Spleen (tissue), 7 donors: Measurements from ENCODE around the gene SLC22A2.

ENCODE experiments used
- CTCF ChIP-seq, 11 experiments: fragments of 200-600 bp in 7 of 11; fragments of 450-650 bp in 4 of 11; sonication (generic) in 4 of 11; IDR thresholded peaks in 8 of 11; conservative IDR thresholded peaks in 3 of 11; 1 replicate in 7 of 11; 2 replicates in 4 of 11; pipeline versions ENCODE4 v1.4.0 to v1.8.0; 2016 to 2021; ENCODE audit warnings: antibody characterized with exemption in 11 of 11, inconsistent platforms in 4 of 11, mild to moderate bottlenecking in 1 of 11
- POLR2A ChIP-seq, 3 donors: fragments of 450-650 bp; IDR thresholded peaks; one replicate each; pipeline ENCODE4 v1.5.1; 2017; ENCODE audit warnings: antibody characterized with exemption in 3 of 3, mild to moderate bottlenecking in 1 of 3
- POLR2AphosphoS5 ChIP-seq, 3 donors: sonication (generic); formaldehyde crosslinking; IDR thresholded peaks; one replicate each; pipeline ENCODE4 v1.5.1; 2017; ENCODE audit warnings: antibody characterized with exemption in 3 of 3
- donor health status: DM: no; HTN: no; CAD: no; lungs with moderate emphysema.
- donor health status: DM: no; HTN: no; CAD: no.
- donor health status: DM: no; HTN: no; CAD: no.

DNA sequence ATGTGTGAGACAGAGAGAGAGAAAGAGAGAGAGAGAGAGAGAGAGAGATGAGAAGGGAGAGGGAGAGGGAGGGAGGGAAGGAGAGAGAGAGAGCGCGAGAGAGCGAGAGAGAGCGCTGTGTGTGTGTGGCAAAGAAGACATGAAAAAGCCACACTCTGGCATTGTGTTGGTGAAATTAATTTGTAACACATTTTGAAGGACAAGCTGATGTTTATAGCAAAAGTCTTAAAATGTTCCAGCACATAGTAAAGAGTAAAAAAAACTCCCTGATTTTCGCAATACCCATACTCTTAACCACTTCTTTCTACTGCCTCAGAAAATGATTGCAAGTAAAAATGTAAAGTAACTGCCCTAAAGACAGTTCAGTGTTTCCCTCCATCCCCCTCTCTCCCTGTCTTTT is 80.3 kb downstream of the SLC22A2 start:
- no peak for TF ChIP-seq CTCF (IDR thresholded peaks at IDR 0.05 in 8 of 11, conservative IDR thresholded peaks at IDR 0.05 in 3 of 11)
- no peak for TF ChIP-seq POLR2A (IDR thresholded peaks at IDR 0.05)
- TF ChIP-seq POLR2AphosphoS5 (IDR thresholded peaks at IDR 0.05) = no peak
